Measurements from ENCODE around the gene MEGF11. TPM values are rescaled to one million over a fixed set of nuclear protein-coding genes. Genes with fewer than 3 reads are reported as not detected.

Gene MEGF11
- total RNA-seq, 1 experiment from 2014 or later, result 2.3 TPM

DNA sequence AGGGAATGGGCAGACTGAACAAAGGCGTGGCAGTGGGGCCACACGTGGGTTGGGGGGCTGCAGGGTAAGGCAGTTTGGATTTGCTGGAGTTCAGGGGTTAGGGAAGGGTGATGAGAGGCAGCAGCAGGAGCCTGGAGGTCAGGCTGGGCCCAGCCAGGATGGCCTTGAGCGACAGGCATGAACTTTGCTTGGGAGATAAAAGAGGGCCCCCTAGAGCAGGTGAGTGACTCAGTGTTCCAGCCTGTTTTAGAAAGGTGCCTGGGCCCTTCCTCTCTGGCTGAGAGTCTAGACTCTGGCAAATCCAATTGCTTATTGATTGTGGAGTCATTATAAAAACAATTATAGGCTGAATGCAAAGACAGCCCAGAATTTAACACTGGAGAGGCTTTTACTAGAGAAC, 309.1 kb downstream of the MEGF11 start:
- Histone ChIP-seq H3K27ac (ENCODE audit: low read depth, low read length) (no peak overlapping the region), H3K27me3 (ENCODE audit: insufficient read depth, low read length) (no peaks in the 10 kb centered on the region), H3K79me2 (ENCODE audit: insufficient read depth, low read length) (no peaks in the 10 kb centered on the region), H3K4me1 (ENCODE audit: control insufficient read depth in 1 of 2, insufficient read depth in 2 of 2, low read length in 2 of 2) (peaks cover 17 to 23% of the 10 kb centered on the region in 2 experiments), H3K4me3 (replicated peaks in 1 of 2; ENCODE audit: low read depth in 1 of 2, low read length in 2 of 2) (no peak overlapping the region), H3K36me3 (ENCODE audit: control insufficient read depth in 1 of 2, insufficient read depth in 2 of 2, low read length in 2 of 2) (no peaks in the 10 kb centered on the region), H2AFZ (ENCODE audit: low read depth, low read length, poor library complexity, severe bottlenecking) (no peak overlapping the region), H3K4me2 (ENCODE audit: low read length) (no peak overlapping the region), H3K9ac (ENCODE audit: low read length) (no peak overlapping the region), H3K9me3 (ENCODE audit: control insufficient read depth in 1 of 2, insufficient read depth in 1 of 2, low read depth in 1 of 2, low read length in 2 of 2) (no peaks in the 10 kb centered on the region), H4K20me1 (ENCODE audit: insufficient read depth) (no peaks in the 10 kb centered on the region), H3K9me2 (ENCODE audit: insufficient read depth) (no peaks in the 10 kb centered on the region)
- ChIA-PET RAD21 (ENCODE audit: low non-redundant PET in 1 of 2, low total read pairs in 2 of 2, uncharacterized antibody in 2 of 2, unreplicated experiment in 2 of 2) (no interaction called here), CTCF (no interaction called here), POLR2A (no interaction called here)
- ATAC-seq (no peak), DNase-seq (ENCODE audit: low read depth, low spot score) (no peak)
- no TSS peak for BruUV-seq (replicated peaks)
- intact Hi-C loops (cut with micrococcal nuclease), result no loop called here
- TF ChIP-seq CEBPB (IDR thresholded peaks at IDR 0.05; ENCODE audit: low read depth), result no peak
- TF ChIP-seq ZNF274 (IDR thresholded peaks at IDR 0.05; ENCODE audit: low read depth, low read length), result no peak
- TF ChIP-seq SP1 (IDR thresholded peaks at IDR 0.05; ENCODE audit: low read depth), result no peak
- no peak for TF ChIP-seq ZFX (IDR thresholded peaks at IDR 0.05)
- TF ChIP-seq, protein P1, sequence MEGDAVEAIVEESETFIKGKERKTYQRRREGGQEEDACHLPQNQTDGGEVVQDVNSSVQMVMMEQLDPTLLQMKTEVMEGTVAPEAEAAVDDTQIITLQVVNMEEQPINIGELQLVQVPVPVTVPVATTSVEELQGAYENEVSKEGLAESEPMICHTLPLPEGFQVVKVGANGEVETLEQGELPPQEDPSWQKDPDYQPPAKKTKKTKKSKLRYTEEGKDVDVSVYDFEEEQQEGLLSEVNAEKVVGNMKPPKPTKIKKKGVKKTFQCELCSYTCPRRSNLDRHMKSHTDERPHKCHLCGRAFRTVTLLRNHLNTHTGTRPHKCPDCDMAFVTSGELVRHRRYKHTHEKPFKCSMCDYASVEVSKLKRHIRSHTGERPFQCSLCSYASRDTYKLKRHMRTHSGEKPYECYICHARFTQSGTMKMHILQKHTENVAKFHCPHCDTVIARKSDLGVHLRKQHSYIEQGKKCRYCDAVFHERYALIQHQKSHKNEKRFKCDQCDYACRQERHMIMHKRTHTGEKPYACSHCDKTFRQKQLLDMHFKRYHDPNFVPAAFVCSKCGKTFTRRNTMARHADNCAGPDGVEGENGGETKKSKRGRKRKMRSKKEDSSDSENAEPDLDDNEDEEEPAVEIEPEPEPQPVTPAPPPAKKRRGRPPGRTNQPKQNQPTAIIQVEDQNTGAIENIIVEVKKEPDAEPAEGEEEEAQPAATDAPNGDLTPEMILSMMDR (IDR thresholded peaks at IDR 0.05 in 2 of 3, conservative IDR thresholded peaks at IDR 0.05 in 1 of 3; ENCODE audit: borderline replicate concordance in 1 of 3, insufficient read depth in 1 of 3, low read depth in 2 of 3, low read length in 2 of 3), result no peak
- no peak for TF ChIP-seq EGR1 (IDR thresholded peaks at IDR 0.05; ENCODE audit: low read depth)
- TF ChIP-seq ELF1 (IDR thresholded peaks at IDR 0.05; ENCODE audit: borderline replicate concordance, low read depth), result no peak
- TF ChIP-seq SIN3A (IDR thresholded peaks at IDR 0.05; ENCODE audit: low read depth), result no peak
- TF ChIP-seq, protein P2, sequence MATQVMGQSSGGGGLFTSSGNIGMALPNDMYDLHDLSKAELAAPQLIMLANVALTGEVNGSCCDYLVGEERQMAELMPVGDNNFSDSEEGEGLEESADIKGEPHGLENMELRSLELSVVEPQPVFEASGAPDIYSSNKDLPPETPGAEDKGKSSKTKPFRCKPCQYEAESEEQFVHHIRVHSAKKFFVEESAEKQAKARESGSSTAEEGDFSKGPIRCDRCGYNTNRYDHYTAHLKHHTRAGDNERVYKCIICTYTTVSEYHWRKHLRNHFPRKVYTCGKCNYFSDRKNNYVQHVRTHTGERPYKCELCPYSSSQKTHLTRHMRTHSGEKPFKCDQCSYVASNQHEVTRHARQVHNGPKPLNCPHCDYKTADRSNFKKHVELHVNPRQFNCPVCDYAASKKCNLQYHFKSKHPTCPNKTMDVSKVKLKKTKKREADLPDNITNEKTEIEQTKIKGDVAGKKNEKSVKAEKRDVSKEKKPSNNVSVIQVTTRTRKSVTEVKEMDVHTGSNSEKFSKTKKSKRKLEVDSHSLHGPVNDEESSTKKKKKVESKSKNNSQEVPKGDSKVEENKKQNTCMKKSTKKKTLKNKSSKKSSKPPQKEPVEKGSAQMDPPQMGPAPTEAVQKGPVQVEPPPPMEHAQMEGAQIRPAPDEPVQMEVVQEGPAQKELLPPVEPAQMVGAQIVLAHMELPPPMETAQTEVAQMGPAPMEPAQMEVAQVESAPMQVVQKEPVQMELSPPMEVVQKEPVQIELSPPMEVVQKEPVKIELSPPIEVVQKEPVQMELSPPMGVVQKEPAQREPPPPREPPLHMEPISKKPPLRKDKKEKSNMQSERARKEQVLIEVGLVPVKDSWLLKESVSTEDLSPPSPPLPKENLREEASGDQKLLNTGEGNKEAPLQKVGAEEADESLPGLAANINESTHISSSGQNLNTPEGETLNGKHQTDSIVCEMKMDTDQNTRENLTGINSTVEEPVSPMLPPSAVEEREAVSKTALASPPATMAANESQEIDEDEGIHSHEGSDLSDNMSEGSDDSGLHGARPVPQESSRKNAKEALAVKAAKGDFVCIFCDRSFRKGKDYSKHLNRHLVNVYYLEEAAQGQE (IDR thresholded peaks at IDR 0.05; ENCODE audit: low read depth), result no peak
- TF ChIP-seq EZH2phosphoT487 (IDR thresholded peaks at IDR 0.05; ENCODE audit: borderline replicate concordance), result no peak
- no peak for TF ChIP-seq YY1 (IDR thresholded peaks at IDR 0.05; ENCODE audit: extremely low read depth, insufficient replicate concordance, low read depth, low read length)
- no peak for TF ChIP-seq TCF7L2 (IDR thresholded peaks at IDR 0.05; ENCODE audit: borderline replicate concordance, extremely low read depth, insufficient read depth, insufficient read length)
